ENCODE data around the gene LRFN2. TPM values are rescaled to one million over a fixed set of nuclear protein-coding genes. Genes with fewer than 3 reads are reported as not detected.

LRFN2 gene
- total and polyA plus RNA-seq, 2 of the 8 experiments (the other 6 are each of a cell fraction or from before 2014, with no cell fraction given): 2.3 TPM

- Histone ChIP-seq H3K4ac (replicated peaks; ENCODE audit: insufficient read length, low read depth, low read length) (no peak overlapping the region), H4K5ac (ENCODE audit: insufficient read length, low read depth, low read length) (no peak overlapping the region), H3K27me3 (replicated peaks in 1 of 4; ENCODE audit: control insufficient read depth in 3 of 4, extremely low read depth in 1 of 4, insufficient read depth in 3 of 4, low read length in 3 of 4) (no peaks in the 10 kb centered on the region), H2BK15ac (ENCODE audit: low read length) (no peak overlapping the region), H4K8ac (ENCODE audit: extremely low read depth, insufficient read depth, low read length) (no peak overlapping the region), H2BK12ac (ENCODE audit: low read depth, low read length) (no peak overlapping the region), H3K4me2 (ENCODE audit: insufficient read depth in 1 of 2, low read depth in 2 of 2, low read length in 2 of 2) (no peak overlapping the region), H2BK5ac (ENCODE audit: low read depth, low read length) (no peak overlapping the region), H3K79me1 (ENCODE audit: low read depth, low read length) (no peaks in the 10 kb centered on the region), H3K14ac (ENCODE audit: insufficient read length) (no peak overlapping the region), H3K27ac (ENCODE audit: low read depth, low read length) (no peak overlapping the region), H2AFZ (ENCODE audit: low read length) (no peak overlapping the region), H2AK5ac (ENCODE audit: low read depth, low read length) (no peak overlapping the region), H3K56ac (replicated peaks; ENCODE audit: insufficient read length, low read depth, low read length) (no peak overlapping the region), H4K20me1 (replicated peaks in 1 of 2; ENCODE audit: control insufficient read depth in 1 of 2, insufficient read depth in 2 of 2, low read length in 2 of 2) (no peaks in the 10 kb centered on the region), H3K9me3 (ENCODE audit: insufficient read depth in 2 of 2, low read depth in 1 of 2, low read length in 1 of 2) (no peaks in the 10 kb centered on the region), H3K18ac (ENCODE audit: extremely low read depth, low read length) (no peak overlapping the region), H3K36me3 (ENCODE audit: control insufficient read depth in 2 of 4, insufficient read depth in 4 of 4, low read length in 3 of 4) (no peaks in the 10 kb centered on the region), H2BK120ac (replicated peaks; ENCODE audit: low read depth, low read length) (no peak overlapping the region), H3K23me2 (ENCODE audit: low read depth, low read length) (0 out of 2 replicates have a peak, but pooled peaks cover 2% of the 10 kb centered on the region), H3K4me3 (ENCODE audit: extremely low read depth in 1 of 4, insufficient read depth in 2 of 4, low read depth in 3 of 4, low read length in 4 of 4) (no peak overlapping the region), H4K91ac (replicated peaks; ENCODE audit: insufficient read length, low read length) (no peak overlapping the region), H2BK20ac (ENCODE audit: low read length) (no peak overlapping the region), H3K9ac (replicated peaks in 1 of 4; ENCODE audit: extremely low read depth in 1 of 4, low read depth in 3 of 4, low read length in 3 of 4) (no peak overlapping the region), H3K4me1 (replicated peaks in 1 of 4; ENCODE audit: control insufficient read depth in 3 of 4, insufficient read depth in 4 of 4, low read length in 3 of 4) (no peaks in the 10 kb centered on the region; a peak in 1 of 7 replicates), H3K23ac (ENCODE audit: insufficient read length) (no peak overlapping the region), H3K79me2 (ENCODE audit: control insufficient read depth in 1 of 2, insufficient read depth in 2 of 2, low read length in 2 of 2) (no peaks in the 10 kb centered on the region)
- ChIA-PET POLR2A (ENCODE audit: partially characterized antibody) (no interaction called here), CTCF (ENCODE audit: partially characterized antibody) (no interaction called here)
- TF ChIP-seq POLR2AphosphoS5 (IDR thresholded peaks at IDR 0.05; ENCODE audit: low read depth, low read length): no peak
- no peak for TF ChIP-seq RAD21 (IDR thresholded peaks at IDR 0.05 in 1 of 2, conservative IDR thresholded peaks at IDR 0.05 in 1 of 2; ENCODE audit: low read depth in 2 of 2, low read length in 2 of 2)
- no peak for TF ChIP-seq GABPA (IDR thresholded peaks at IDR 0.05; ENCODE audit: borderline replicate concordance, insufficient read depth, low read length)
- TF ChIP-seq CHD2 (IDR thresholded peaks at IDR 0.05; ENCODE audit: low read length): no peak
- no peak for TF ChIP-seq SUZ12 (IDR thresholded peaks at IDR 0.05; ENCODE audit: low read length)
- no peak for TF ChIP-seq ASH2L (IDR thresholded peaks at IDR 0.05; ENCODE audit: low read length)
- TF ChIP-seq SIN3A (conservative IDR thresholded peaks at IDR 0.05 in 1 of 2, IDR thresholded peaks at IDR 0.05 in 1 of 2; ENCODE audit: low read depth in 1 of 2, low read length in 2 of 2): no peak
- no peak for TF ChIP-seq NRF1 (IDR thresholded peaks at IDR 0.05; ENCODE audit: low read depth, low read length)
- TF ChIP-seq HDAC2 (IDR thresholded peaks at IDR 0.05; ENCODE audit: borderline replicate concordance in 1 of 2, low read depth in 2 of 2, low read length in 2 of 2): no peak
- TF ChIP-seq SP4 (IDR thresholded peaks at IDR 0.05; ENCODE audit: low read length): no peak
- no peak for TF ChIP-seq KDM5A (IDR thresholded peaks at IDR 0.05; ENCODE audit: low read length)
- no peak for TF ChIP-seq SP1 (IDR thresholded peaks at IDR 0.05; ENCODE audit: low read depth, low read length)
- TF ChIP-seq HDAC6 (IDR thresholded peaks at IDR 0.05; ENCODE audit: low read depth, low read length): no peak
- TF ChIP-seq TBP (IDR thresholded peaks at IDR 0.05; ENCODE audit: low read depth, low read length): no peak
- FAIRE-seq (no peak), DNase-seq (ENCODE audit: low read depth in 1 of 2, low spot score in 2 of 2) (peak in 1 of 2 experiments; percentile 10)
- WGBS, 2 experiments (ENCODE audit: extremely low coverage in 1 of 2, insufficient coverage in 1 of 2, insufficient read length in 1 of 2, insufficient replicate concordance in 2 of 2, low coverage in 1 of 2, low lambda C conversion rate in 2 of 2, missing lambda C conversion rate in 1 of 2): 85% methylated on average over 3 of the region's 3 CpGs; no CpG with 5 or more reads in 1 of the 2 experiments
Observed at GRCh38 chr6:40391086-40391485, 196.1 kb downstream of the LRFN2 start.

Data from H1 (cell line).